ENCODE measurements around the gene SPRR4. TPM values are rescaled to one million over a fixed set of nuclear protein-coding genes. Genes with fewer than 3 reads are reported as not detected.
A peak's percentile ranks its signal among the peaks of the same experiment; 100 is the strongest.

SPRR4 gene
- total and polyA plus RNA-seq, 2 experiments from 2014 or later: not detected

GRCh38 chr1:152998476-152998875 is 28.0 kb downstream of the SPRR4 start:
- H4K20me1 ChIP-seq (replicated peaks; ENCODE audit: insufficient read depth): no peaks in the 10 kb centered on the region
- Mint-ChIP-seq H3K27ac (no peak overlapping the region), H3K9me3 (peaks cover 8% of the 10 kb centered on the region; the same call in 2 of the 3 replicates), H3K4me1 (peaks cover 11% of the 10 kb centered on the region; the same call in 2 of the 3 replicates), H3K4me3 (no peak overlapping the region), H3K36me3 (ENCODE audit: low read depth) (no peaks in the 10 kb centered on the region; the same call in 2 of the 3 replicates), H3K27me3 (ENCODE audit: insufficient read depth, low read depth, poor library complexity) (peaks cover 2% of the 10 kb centered on the region)
- no peaks in the 10 kb centered on the region for H3K27me3 ChIP-seq (ENCODE audit: insufficient read depth)
- no peaks in the 10 kb centered on the region for H3K36me3 ChIP-seq (ENCODE audit: insufficient read depth)
- H3K79me2 ChIP-seq (replicated peaks; ENCODE audit: insufficient read depth): no peaks in the 10 kb centered on the region
- peak overlapping the region; percentile 48; the same call in 1 of the 2 replicates for H2AFZ ChIP-seq
- no peak overlapping the region for H3K4me2 ChIP-seq
- no peak for ATAC-seq
- H3K27ac ChIP-seq (ENCODE audit: low read depth): no peak overlapping the region
- H3K4me1 ChIP-seq (ENCODE audit: insufficient read depth): no peaks in the 10 kb centered on the region; the same call in 1 of the 2 replicates
- no peak for TF ChIP-seq EZH2phosphoT487 (IDR thresholded peaks at IDR 0.05; ENCODE audit: unreplicated experiment)
- TF ChIP-seq ZNF331 (CRISPR knock-in tag; IDR thresholded peaks at IDR 0.05; ENCODE audit: low read depth): no peak
- no peak for TF ChIP-seq STAT1 (IDR thresholded peaks at IDR 0.05; ENCODE audit: unreplicated experiment)
- TF ChIP-seq CTCF (conservative IDR thresholded peaks at IDR 0.05; ENCODE audit: low read depth in 2 of 2): no peak
- DNase-seq (ENCODE audit: low spot score): no peak
- no peaks in the 10 kb centered on the region for H3K9me2 ChIP-seq (ENCODE audit: insufficient read depth)
- no peak overlapping the region for H3K4me3 ChIP-seq
- H3F3A ChIP-seq (replicated peaks; ENCODE audit: low read depth): no peaks in the 10 kb centered on the region

- Mint-ChIP-seq H3K9me3 (peaks cover 4% of the 10 kb centered on the region; the same call in 2 of the 3 replicates), H3K27me3 (ENCODE audit: insufficient read depth, low read depth, poor library complexity) (peaks cover 2% of the 10 kb centered on the region), H3K4me1 (peaks cover 11% of the 10 kb centered on the region; the same call in 2 of the 3 replicates), H3K36me3 (ENCODE audit: low read depth) (no peaks in the 10 kb centered on the region; the same call in 2 of the 3 replicates), H3K4me3 (no peak overlapping the region), H3K27ac (no peak overlapping the region)
- H3K9me2 ChIP-seq (ENCODE audit: insufficient read depth): no peaks in the 10 kb centered on the region
- no peaks in the 10 kb centered on the region for H3K27me3 ChIP-seq (ENCODE audit: insufficient read depth)
- H3K27ac ChIP-seq (ENCODE audit: low read depth): no peak overlapping the region
- H3K4me3 ChIP-seq: no peak overlapping the region
- H3K79me2 ChIP-seq (replicated peaks; ENCODE audit: insufficient read depth): no peaks in the 10 kb centered on the region
- ATAC-seq (no peak), DNase-seq (ENCODE audit: low spot score) (no peak)
- H2AFZ ChIP-seq: no peak overlapping the region; the same call in 1 of the 2 replicates
- no peak overlapping the region for H3K4me2 ChIP-seq
- no peaks in the 10 kb centered on the region; the same call in 1 of the 2 replicates for H3K4me1 ChIP-seq (ENCODE audit: insufficient read depth)
- H4K20me1 ChIP-seq (replicated peaks; ENCODE audit: insufficient read depth): no peaks in the 10 kb centered on the region
- H3K36me3 ChIP-seq (ENCODE audit: insufficient read depth): no peaks in the 10 kb centered on the region
- H3F3A ChIP-seq (replicated peaks; ENCODE audit: low read depth): no peaks in the 10 kb centered on the region
- TF ChIP-seq EZH2 (IDR thresholded peaks at IDR 0.05; ENCODE audit: low read depth, unreplicated experiment): no peak
- no peak for TF ChIP-seq ZNF114 (CRISPR knock-in tag; IDR thresholded peaks at IDR 0.05)
- TF ChIP-seq CREB1 (CRISPR knock-in tag; IDR thresholded peaks at IDR 0.05; ENCODE audit: low read depth): no peak
- no peak for TF ChIP-seq JUNB (IDR thresholded peaks at IDR 0.05; ENCODE audit: unreplicated experiment)
- TF ChIP-seq ZNF331 (CRISPR knock-in tag; IDR thresholded peaks at IDR 0.05; ENCODE audit: low read depth): no peak
- no peak for TF ChIP-seq POLR2AphosphoS5 (IDR thresholded peaks at IDR 0.05; ENCODE audit: low read depth)
- TF ChIP-seq STAT1 (IDR thresholded peaks at IDR 0.05; ENCODE audit: unreplicated experiment): no peak
- no peak for TF ChIP-seq NANOG (IDR thresholded peaks at IDR 0.05; ENCODE audit: borderline replicate concordance)
- no peak for TF ChIP-seq CTCF (conservative IDR thresholded peaks at IDR 0.05; ENCODE audit: low read depth in 2 of 2)
- TF ChIP-seq, protein P1, sequence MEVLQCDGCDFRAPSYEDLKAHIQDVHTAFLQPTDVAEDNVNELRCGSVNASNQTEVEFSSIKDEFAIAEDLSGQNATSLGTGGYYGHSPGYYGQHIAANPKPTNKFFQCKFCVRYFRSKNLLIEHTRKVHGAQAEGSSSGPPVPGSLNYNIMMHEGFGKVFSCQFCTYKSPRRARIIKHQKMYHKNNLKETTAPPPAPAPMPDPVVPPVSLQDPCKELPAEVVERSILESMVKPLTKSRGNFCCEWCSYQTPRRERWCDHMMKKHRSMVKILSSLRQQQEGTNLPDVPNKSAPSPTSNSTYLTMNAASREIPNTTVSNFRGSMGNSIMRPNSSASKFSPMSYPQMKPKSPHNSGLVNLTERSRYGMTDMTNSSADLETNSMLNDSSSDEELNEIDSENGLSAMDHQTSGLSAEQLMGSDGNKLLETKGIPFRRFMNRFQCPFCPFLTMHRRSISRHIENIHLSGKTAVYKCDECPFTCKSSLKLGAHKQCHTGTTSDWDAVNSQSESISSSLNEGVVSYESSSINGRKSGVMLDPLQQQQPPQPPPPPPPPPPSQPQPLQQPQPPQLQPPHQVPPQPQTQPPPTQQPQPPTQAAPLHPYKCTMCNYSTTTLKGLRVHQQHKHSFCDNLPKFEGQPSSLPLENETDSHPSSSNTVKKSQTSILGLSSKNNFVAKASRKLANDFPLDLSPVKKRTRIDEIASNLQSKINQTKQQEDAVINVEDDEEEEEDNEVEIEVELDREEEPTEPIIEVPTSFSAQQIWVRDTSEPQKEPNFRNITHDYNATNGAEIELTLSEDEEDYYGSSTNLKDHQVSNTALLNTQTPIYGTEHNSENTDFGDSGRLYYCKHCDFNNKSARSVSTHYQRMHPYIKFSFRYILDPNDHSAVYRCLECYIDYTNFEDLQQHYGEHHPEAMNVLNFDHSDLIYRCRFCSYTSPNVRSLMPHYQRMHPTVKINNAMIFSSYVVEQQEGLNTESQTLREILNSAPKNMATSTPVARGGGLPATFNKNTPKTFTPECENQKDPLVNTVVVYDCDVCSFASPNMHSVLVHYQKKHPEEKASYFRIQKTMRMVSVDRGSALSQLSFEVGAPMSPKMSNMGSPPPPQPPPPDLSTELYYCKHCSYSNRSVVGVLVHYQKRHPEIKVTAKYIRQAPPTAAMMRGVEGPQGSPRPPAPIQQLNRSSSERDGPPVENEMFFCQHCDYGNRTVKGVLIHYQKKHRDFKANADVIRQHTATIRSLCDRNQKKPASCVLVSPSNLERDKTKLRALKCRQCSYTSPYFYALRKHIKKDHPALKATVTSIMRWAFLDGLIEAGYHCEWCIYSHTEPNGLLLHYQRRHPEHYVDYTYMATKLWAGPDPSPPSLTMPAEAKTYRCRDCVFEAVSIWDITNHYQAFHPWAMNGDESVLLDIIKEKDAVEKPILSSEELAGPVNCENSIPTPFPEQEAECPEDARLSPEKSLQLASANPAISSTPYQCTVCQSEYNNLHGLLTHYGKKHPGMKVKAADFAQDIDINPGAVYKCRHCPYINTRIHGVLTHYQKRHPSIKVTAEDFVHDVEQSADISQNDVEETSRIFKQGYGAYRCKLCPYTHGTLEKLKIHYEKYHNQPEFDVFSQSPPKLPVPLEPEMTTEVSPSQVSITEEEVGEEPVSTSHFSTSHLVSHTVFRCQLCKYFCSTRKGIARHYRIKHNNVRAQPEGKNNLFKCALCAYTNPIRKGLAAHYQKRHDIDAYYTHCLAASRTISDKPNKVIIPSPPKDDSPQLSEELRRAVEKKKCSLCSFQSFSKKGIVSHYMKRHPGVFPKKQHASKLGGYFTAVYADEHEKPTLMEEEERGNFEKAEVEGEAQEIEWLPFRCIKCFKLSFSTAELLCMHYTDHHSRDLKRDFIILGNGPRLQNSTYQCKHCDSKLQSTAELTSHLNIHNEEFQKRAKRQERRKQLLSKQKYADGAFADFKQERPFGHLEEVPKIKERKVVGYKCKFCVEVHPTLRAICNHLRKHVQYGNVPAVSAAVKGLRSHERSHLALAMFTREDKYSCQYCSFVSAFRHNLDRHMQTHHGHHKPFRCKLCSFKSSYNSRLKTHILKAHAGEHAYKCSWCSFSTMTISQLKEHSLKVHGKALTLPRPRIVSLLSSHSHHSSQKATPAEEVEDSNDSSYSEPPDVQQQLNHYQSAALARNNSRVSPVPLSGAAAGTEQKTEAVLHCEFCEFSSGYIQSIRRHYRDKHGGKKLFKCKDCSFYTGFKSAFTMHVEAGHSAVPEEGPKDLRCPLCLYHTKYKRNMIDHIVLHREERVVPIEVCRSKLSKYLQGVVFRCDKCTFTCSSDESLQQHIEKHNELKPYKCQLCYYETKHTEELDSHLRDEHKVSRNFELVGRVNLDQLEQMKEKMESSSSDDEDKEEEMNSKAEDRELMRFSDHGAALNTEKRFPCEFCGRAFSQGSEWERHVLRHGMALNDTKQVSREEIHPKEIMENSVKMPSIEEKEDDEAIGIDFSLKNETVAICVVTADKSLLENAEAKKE (CRISPR knock-in tag; IDR thresholded peaks at IDR 0.05): no peak
- TF ChIP-seq EZH2phosphoT487 (IDR thresholded peaks at IDR 0.05; ENCODE audit: unreplicated experiment): no peak
Observed at GRCh38 chr1:152999818-153000217, 29.4 kb downstream of the SPRR4 start.

Data from GM23338 (cell line).